HG02623 (cell line): ENCODE results near the gene SAPCD2.

Experiments used
- ATAC-seq: cut with Tn5 transposase; IDR thresholded peaks from one replicate; pipeline ENCODE4 v1.9.1; 2021; ENCODE audit warnings: moderate library complexity; ENCODE audit not compliant: unreplicated experiment

The SAPCD2 gene

DNA sequence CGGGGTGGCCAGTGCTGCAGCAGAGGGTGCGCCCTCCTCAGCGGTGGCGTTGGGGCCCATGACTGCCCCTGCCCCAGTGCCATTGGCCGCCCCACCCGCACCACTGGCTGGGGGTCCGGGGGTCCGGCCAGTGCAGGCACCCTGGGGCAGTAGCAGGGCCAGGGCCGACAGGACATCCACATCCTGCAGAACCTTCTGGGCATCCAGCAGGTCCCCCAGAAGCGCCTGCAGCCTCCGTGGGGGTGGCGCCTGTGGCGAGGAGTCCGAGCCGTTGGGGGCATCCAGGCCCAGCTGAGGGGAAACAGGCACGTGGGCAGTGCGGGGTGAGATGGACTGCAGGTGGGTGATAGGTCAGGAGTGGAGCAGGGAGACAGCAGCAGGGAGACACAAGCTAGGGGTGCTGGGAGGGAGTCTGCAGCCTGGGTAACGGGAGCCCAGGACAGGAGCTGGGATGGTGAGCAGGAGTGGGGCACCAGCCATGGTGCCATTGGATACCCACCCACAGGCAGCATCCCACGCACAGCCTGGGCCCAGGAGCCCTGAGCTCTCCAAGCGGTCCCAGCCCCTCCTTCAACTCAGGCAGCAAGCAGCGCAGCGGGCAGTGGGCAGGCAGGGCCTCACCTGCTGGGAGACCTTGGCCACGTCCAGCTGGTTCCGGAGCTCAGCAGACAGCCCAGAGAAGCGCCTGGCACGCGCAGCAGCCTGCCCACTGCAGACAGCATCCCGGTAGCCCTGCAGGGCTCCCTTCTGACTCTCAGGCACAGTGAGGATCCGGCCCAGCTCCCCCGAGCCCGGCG, 49.4 kb downstream of the SAPCD2 start:
- no peak for ATAC-seq

DNA sequence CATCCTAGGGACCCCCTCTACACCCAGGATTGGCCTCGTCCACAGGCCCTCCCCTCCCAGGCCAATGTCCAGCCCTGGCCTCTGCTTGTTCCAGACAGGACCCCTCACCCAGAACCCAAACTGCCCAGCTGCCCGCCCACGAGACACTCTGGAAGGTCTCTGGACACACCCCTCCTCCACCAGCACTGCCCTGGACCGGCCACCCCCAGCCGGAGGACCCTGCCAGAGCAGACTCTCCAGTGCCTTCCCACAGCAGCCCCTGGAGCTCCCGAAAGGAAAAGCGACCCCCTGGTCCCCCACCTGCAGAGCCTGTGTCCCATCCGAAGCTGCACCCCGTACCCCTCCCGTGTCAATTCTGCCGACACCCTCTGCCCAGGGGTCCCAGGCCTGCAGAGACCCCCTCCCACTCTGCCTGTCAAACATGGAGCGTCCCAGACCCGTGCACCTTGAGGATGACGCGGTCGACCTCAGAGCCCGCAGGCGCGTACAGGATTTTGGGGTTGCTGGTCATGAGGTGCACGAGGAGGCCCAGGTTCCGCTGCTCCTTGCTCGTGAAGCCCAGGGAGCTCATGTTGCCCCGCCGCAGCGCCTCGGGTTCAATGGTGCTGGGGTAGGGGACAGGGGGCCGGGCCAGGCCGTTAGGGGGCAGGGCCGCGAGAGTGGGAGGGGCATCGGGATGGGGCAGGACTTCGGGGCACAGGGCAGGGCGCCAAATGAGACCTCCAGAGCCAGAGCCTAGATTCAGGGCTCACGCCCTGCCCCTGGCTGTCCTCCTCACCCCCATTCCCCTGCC, 50.3 kb downstream of the SAPCD2 start:
- no peak for ATAC-seq

DNA sequence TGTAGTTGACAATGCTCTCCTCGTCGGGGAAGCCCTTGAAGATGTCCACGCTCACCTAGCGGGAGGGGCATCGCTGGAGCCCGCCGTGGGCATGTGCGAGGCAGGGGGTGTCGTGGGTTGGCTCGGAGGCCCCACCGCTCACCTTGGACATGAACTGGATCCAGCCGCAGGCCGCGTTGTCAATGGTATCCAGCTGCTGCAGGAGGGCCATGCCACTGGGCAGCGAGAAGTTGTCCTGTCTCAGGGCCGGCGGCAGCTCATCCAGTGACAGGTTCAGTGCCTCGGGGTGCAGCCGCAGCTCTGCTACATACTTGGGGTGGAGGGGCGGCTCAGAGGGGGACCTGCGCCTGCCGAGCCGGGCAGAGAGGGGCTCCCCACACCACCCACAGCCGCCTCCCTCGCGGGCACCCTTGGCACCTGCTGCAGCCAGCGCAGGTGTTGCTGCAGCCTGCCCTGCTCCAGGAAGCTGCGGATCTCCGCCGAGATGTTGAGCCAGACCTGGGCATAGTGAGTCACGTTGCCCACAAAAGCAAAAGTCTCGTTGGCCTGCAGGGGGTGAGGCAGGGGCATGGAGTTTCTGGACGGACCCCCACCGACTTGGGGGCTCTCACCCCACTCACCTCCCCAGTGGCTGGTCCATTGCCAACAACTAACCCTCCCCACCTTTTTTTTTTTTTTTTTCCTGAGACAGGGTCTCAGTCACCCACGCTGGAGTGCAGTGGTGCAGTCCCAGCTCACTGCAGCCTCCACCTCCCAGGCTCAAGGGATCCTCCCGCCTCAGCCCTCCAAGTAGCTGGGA, 51.4 kb downstream of the SAPCD2 start:
- ATAC-seq, result no peak

DNA sequence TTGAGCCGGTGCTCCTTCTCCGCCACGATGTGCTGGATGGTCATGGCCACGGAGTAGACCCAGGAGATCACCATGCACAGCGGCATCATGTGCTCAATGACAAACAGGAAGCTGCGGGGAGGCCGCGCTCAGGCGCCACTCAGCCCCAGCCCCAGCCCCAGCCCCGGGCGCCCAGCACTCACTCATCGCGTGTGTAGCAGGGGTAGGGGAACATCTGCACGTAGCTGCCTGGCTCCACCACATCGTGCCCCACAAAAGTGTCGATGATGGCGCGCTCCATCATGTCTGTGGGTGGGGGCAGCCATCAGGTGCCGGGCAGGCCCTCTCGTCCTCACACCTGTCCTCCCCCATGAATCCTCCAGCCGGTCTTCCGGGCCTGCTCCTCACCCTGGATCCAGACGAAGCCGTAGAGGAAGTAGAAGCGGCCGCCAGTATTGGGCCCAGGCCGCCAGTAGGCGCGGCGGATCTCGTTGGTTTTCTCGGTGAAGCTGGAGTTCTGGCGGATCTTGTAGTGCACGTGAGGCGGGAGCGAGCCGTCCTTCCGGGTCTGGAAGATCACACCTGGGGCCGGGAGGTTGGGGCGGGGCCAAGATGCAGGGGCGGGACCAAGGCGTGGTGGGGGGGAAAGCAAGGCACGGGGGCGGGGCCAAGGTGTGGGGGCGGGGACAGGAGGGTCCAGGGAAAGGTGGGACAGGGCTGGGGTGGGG, 52.4 kb downstream of the SAPCD2 start:
- ATAC-seq, result no peak

DNA sequence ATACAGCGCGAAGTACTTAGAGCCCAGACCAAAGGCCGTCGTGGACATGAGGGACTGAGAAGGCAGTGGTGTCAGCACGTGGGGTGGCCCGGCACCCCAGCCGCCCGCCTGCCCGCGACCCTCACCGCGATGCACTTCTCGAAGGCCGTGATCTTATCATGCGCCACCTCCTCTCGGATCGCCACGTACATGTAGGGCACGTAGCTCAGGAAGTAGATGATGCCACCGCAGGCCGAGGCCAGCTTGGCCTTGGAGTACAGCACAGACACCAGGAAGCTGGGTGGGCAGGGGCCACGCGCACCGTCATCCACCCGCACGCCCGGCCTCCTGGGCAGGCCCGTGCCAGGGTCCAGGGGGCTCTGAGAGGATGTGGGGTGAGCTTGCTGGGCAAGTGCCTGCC, 53.3 kb downstream of the SAPCD2 start:
- no peak for ATAC-seq

DNA sequence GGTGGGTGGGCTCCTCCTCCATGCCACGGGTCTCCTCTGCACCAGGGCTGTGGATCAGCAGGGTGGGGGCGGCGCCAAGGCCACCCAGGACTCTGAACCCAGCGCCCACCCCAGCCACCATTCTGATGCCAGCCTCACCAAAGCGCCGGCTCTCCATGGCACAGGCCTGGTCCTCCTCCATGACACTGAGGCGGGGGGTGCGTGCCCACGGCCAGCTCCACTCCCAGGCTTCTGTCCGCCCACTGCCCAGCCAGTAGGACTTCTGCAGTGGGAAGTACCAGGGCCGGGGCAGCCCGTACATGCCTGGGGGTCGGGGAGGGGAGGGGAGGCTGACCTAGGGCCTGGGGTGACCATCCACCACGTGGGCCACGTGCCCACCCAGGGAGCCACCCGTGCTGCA, 53.9 kb downstream of the SAPCD2 start:
- no peak for ATAC-seq

DNA sequence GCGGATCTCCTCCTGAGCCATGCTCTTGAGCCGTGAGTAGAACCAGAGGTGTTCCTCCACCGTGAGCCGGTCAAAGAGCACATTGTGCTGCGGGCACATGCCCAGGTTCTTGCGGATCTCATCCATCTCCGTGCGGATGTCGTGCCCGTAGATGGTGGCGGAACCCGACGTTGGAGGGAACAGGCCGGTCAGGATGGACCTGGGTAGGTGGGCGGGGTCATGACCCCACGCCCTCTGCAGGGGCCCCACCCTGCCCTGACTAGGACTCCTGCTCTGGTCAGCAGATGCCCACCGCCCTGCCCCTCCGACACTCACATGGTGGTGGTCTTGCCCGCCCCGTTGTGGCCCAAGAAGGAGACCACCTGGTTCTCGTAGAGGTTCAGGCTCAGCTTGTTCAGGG, 54.4 kb downstream of the SAPCD2 start:
- no peak for ATAC-seq

DNA sequence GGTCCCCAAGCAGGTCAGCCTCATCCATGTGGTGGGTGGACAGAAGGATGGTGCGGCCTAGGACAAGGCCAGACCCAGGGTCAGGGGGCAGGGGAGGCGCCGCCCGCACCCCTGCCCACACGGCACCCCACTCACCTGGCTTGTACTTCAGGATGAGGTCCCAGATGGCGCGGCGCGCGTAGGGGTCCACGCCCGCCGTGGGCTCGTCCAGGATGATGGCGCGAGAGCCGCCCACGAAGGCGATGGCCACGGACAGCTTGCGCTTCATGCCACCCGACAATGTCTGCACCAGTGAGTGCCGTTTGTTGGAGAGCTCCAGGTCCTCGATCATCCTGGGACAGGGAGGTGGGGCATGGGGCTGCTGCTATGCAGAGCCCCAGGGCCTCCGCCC, 54.8 kb downstream of the SAPCD2 start:
- ATAC-seq, result no peak

DNA sequence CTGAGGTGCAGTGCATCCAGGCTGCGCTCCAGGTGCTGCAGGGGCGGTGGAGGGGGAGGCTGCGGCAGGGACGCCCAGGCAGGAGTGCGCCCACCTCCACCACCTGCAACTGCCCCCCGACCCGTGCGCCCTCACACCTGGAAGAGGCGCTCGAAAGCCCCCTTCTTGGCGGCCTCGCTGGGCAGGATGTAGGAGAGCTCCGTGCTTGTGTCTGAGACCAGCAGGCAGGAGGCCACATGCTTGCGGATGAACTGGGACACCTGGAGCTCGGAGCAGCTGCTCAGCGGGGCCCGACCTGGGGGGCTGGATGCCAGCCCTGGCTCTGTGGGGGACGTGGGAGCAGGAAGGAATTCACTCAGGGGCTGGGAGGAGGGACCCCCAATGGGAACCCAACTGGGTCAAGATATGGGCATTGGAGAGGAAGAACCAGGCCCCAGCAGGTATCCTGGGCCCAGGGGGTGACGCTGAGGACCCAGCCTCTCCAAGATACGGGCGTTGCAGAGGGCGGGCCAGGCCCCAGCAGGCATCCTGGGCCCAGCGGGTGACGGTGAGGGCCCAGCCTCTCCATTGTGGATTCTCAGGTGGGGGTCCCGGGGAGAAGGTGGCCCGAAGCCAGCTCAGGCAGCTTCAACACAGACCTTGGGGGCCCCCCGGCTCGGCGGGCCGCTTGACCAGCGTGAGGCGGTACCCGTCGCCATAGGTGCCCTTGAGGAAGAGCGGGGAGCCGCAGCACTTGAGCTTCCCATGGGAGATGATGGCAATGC, 55.4 kb downstream of the SAPCD2 start:
- no peak for ATAC-seq

DNA sequence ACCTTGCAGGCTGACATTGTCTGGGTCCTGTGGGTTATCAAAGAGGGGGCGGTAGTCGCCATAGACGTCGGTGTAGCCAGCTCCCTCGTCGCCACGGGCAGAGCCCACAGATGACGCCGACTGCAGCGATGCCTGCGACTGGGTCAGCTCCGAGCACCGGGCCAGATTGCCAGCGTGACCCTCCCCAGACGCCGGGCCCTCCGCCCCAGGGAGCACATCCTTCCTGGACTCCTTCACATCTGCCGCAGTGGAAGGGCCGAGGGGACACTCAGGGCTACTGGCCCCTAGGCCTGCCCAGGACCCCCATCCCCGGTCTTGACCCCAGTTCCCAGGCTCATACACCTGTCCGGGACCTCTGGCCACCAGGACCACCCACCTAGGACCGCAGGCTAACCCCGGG, 56.2 kb downstream of the SAPCD2 start:
- no peak for ATAC-seq

DNA sequence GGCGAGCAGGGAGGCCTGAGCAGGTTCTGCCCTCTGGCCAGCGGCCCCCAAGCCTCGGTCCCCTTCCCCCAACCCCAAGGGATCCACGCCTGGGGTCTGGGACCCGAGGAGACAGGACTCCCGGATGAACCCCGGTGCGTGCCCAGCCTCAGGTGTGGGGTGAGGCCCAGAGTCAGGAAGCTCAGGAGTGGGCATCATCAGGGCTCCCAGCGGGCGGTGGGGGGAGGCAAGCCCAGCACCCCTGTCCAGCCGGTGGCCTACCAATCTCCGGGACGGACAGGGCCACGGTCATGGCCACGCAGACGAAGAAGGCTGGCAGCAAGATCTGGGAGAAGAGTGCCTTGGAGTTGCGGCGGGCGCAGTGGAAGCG, 56.8 kb downstream of the SAPCD2 start:
- ATAC-seq, result no peak

DNA sequence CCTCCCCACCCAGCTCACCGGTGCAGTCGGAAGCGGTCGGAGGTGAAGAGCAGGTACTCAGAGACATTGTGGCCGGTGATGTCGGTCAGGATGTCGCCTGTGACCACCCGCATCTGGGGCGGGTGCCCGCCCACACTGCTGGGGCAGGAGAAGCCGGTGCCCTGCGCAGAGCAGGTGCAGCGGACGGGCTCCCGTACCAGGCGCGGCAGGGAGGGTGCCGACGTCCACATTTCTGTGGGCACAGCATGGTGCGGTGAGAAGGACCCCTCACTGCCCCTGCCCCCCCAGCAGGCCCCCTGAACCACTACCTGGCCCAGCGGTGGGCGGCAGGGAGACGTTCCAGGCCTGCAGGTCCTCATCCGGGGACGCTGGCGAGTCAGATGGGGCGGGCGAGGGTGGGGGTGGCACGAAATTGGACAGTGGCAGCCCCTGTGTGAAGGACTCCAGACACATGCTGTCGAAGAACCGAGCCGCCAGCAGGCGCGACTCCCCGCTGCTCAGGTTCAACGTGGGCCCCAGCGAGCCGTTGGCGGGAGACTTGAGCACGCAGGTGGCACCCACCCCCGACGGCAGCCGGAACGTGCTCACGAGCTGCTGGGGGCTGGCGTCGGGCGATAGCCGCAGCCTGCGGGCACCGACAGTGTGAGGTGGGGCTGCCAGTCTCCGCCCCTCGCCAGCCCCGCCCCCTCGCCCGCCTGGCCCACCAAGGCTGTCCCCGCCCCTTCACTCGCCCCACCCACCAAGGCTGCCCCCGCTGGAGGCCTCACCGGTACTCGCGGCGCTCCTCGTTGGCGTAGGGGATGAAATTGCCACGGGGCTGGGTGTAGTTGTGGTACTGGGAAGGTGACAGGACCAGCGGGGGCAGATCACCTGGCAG, 57.4 kb downstream of the SAPCD2 start:
- no peak for ATAC-seq
